Motor neuron (in vitro differentiated cells): ENCODE data around the gene PRAMEF13. TPM values are rescaled to one million over a fixed set of nuclear protein-coding genes. Genes with fewer than 3 reads are reported as not detected.

ENCODE experiments used
- total RNA-seq, 8 experiments: library from RNA; unstranded; fragments of 300-600 nt; gene quantifications; 2 replicates each; pipeline versions ENCODE4 v1.2.3 to v1.2.4, GENCODE V29; 2022

Gene PRAMEF13
- total RNA-seq, 8 experiments from 2014 or later: 0.25 to 0.62 TPM; not detected in 6

Other genes starting within 250 kb of the PRAMEF13 start
- gene PRAMEF27, start 144.8 kb downstream of the PRAMEF13 start, total RNA-seq: under 1 TPM in 2 of 8 experiments, not detected in 6; 0.14 to 0.19 TPM
- gene HNRNPCL3, start 140.6 kb downstream of the PRAMEF13 start, total RNA-seq: under 1 TPM in 2 of 8 experiments, not detected in 6; 0.32 to 0.71 TPM
- gene PRAMEF25, start 130.6 kb downstream of the PRAMEF13 start, total RNA-seq: under 1 TPM in 1 of 8 experiments, not detected in 7; 0.13 TPM
- gene HNRNPCL2, start 84.6 kb downstream of the PRAMEF13 start, total RNA-seq: under 1 TPM in 3 of 8 experiments, not detected in 5; 0.18 to 0.38 (median 0.25) TPM
- gene PRAMEF26, start 45.4 kb downstream of the PRAMEF13 start, total RNA-seq: under 1 TPM in 1 of 8 experiments, not detected in 7; 1.00 TPM
- gene HNRNPCL4, start 35.8 kb downstream of the PRAMEF13 start, total RNA-seq: under 1 TPM in 1 of 8 experiments, not detected in 7; 0.42 TPM
- gene PRAMEF9, start 29.6 kb downstream of the PRAMEF13 start, total RNA-seq: under 1 TPM in 4 of 8 experiments, not detected in 4; 0.05 to 0.47 (median 0.13) TPM
- gene PRAMEF18, start 24.7 kb upstream of the PRAMEF13 start, total RNA-seq: under 1 TPM in 2 of 8 experiments, not detected in 6; 0.21 to 0.90 TPM
- gene PRAMEF5, start 52.8 kb upstream of the PRAMEF13 start, total RNA-seq: not detected
- gene PRAMEF8, start 83.7 kb upstream of the PRAMEF13 start, total RNA-seq: under 1 TPM in 3 of 8 experiments, not detected in 5; 0.20 to 0.71 (median 0.33) TPM
- gene PRAMEF33, start 102.1 kb upstream of the PRAMEF13 start, total RNA-seq: under 1 TPM in 1 of 8 experiments, not detected in 7; 0.13 TPM
- under 1 TPM in 2 of 8 experiments, not detected in 6; 0.13 to 0.19 TPM for gene PRAMEF15, start 114.2 kb upstream of the PRAMEF13 start, total RNA-seq
- gene PRAMEF14, start 145.7 kb upstream of the PRAMEF13 start, total RNA-seq: 1 to 10 TPM in 1 of 8 experiments, under 1 TPM in 1, not detected in 6; 0.33 to 1.0 TPM
- gene PRAMEF19, start 170.5 kb upstream of the PRAMEF13 start, total RNA-seq: under 1 TPM in 3 of 8 experiments, not detected in 5; 0.13 to 0.20 (median 0.19) TPM
- under 1 TPM in 3 of 8 experiments, not detected in 5; 0.18 to 0.38 (median 0.20) TPM for gene PRAMEF17, start 188.2 kb upstream of the PRAMEF13 start, total RNA-seq
- under 1 TPM in 2 of 8 experiments, not detected in 6; 0.13 to 0.47 TPM for gene PRAMEF20, start 209.0 kb upstream of the PRAMEF13 start, total RNA-seq